ENCODE measurements around the gene LIPT2.

Gene LIPT2

DNA sequence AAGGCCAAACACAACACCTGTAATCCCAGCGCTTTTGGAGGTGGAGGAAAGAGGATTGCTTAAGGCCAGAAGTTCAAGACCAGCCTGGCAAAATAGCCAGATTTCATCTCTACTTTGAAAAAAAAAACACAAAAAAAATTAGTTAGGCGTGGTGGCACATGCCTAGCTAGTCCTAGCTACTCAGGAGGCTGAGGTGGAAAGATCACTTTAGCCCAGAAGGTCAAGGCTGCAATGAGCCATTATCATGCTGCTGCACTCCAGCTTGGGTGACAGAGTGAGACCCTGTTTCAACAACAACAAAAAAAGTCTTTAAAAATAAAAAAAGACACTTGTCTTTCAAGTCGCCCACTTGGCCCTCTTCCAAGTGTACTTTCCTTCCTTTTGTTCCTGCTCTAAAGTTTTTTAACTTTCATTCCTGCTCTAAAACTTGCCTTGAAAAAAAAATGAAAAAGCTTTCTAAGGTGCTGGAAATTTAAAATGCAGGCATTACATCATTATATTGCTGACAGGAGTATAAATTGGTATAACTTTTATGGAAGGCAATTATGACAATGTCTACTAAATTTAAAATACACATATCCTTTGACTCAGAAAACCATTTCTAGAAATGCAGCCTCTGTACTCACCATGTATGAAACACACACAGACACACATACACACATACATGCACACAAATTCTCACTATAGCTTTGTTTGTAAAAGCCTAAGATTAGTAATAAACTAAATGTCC lies 12.7 kb downstream of the LIPT2 start:
- Histone ChIP-seq H3K9ac (ENCODE audit: insufficient read length, low read depth) (no peak overlapping the region), H3K27me3 (ENCODE audit: insufficient read depth, insufficient read length) (no peaks in the 10 kb centered on the region), H3K9me3 (ENCODE audit: insufficient read depth, low read length) (no peaks in the 10 kb centered on the region), H3K36me3 (ENCODE audit: insufficient read depth, insufficient read length, low read length) (no peaks in the 10 kb centered on the region), H3K4me3 (ENCODE audit: insufficient read length, low read depth) (no peak overlapping the region), H3K4me1 (ENCODE audit: insufficient read depth, insufficient read length) (no peaks in the 10 kb centered on the region)
- TF ChIP-seq ZNF274 (IDR thresholded peaks at IDR 0.05; ENCODE audit: low read depth, low read length): no peak
- TF ChIP-seq YY1 (IDR thresholded peaks at IDR 0.05; ENCODE audit: insufficient read depth, insufficient read length): no peak
- TF ChIP-seq SUZ12 (IDR thresholded peaks at IDR 0.05; ENCODE audit: extremely low read depth, insufficient read depth, insufficient read length): no peak
- no peak for DNase-seq (ENCODE audit: low read depth, low spot score)

DNA sequence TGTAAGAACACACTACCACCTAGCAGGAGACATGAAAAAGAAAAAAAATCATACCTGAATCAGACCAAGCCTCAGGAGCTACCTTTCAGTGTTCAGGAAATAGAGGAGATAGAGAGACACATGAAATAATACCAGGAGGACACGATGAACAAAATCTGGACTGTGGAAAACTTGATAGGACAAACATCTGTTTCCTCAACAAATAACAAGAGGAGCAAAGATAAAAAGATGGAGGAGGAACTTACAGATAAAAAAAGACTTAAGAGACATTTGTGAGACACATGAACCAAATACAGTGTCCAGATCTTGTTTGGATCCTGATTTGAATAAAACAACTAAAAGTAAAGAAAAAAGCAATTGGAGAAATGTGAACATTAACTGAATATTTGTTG lies 13.8 kb downstream of the LIPT2 start:
- Histone ChIP-seq H3K4me3 (ENCODE audit: insufficient read length, low read depth) (no peak overlapping the region), H3K36me3 (ENCODE audit: insufficient read depth, insufficient read length, low read length) (no peaks in the 10 kb centered on the region)

DNA sequence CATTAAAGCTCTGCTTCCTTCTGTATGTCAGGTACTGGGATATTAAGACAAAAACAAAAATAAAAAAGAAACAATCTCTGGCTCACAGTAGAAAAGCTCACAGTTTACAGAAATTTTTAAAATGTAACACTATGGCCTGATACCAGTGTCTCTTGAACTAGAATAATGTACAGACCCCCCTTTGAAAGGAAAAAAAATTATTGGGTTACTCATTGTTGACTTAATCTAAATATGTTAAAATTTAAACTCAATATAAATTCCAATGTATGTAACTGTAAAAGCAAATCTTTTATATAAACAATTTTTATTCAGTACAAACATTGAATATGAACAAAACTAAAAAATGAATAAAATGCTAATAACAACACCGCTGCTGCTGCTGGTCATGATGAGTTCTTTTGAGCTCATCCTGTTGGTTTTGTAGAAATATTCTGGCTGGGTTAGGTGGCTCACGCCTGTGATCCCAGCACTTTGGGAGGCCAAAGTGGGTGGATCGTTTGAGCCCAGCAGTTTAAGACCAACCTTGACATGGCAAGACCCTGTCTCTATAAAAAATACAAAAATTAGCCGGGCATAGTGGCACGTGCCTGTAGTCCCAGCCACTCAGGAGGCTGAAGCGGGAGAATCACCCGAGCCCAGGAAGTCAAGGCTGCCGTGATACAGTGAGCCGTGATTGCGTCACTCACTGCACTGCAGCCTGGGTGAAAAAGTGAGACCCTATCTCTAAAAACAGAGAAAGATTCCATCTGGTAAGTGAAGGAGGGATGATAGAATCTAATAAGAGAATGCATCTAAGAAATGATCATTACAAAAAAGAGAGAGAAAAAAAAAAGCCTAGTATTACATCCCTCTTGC lies 14.4 kb downstream of the LIPT2 start:
- TF ChIP-seq SUZ12 (IDR thresholded peaks at IDR 0.05; ENCODE audit: extremely low read depth, insufficient read depth, insufficient read length) (no peak), ZNF274 (IDR thresholded peaks at IDR 0.05; ENCODE audit: low read depth, low read length) (no peak), YY1 (IDR thresholded peaks at IDR 0.05; ENCODE audit: insufficient read depth, insufficient read length) (no peak)
- H3K4me1 ChIP-seq (ENCODE audit: insufficient read depth, insufficient read length): no peaks in the 10 kb centered on the region
- H3K4me3 ChIP-seq (ENCODE audit: insufficient read length, low read depth): no peak overlapping the region
- no peaks in the 10 kb centered on the region for H3K9me3 ChIP-seq (ENCODE audit: insufficient read depth, low read length)
- no peaks in the 10 kb centered on the region for H3K27me3 ChIP-seq (ENCODE audit: insufficient read depth, insufficient read length)
- no peak overlapping the region for H3K9ac ChIP-seq (ENCODE audit: insufficient read length, low read depth)
- no peaks in the 10 kb centered on the region for H3K36me3 ChIP-seq (ENCODE audit: insufficient read depth, insufficient read length, low read length)
- DNase-seq (ENCODE audit: low read depth, low spot score): no peak

More for the DNA sequence above, 13.8 kb downstream of the LIPT2 start:
- TF ChIP-seq SUZ12 (IDR thresholded peaks at IDR 0.05; ENCODE audit: extremely low read depth, insufficient read depth, insufficient read length) (no peak), ZNF274 (IDR thresholded peaks at IDR 0.05; ENCODE audit: low read depth, low read length) (no peak), YY1 (IDR thresholded peaks at IDR 0.05; ENCODE audit: insufficient read depth, insufficient read length) (no peak)
- Histone ChIP-seq H3K9ac (ENCODE audit: insufficient read length, low read depth) (no peak overlapping the region), H3K9me3 (ENCODE audit: insufficient read depth, low read length) (no peaks in the 10 kb centered on the region), H3K4me1 (ENCODE audit: insufficient read depth, insufficient read length) (no peaks in the 10 kb centered on the region), H3K27me3 (ENCODE audit: insufficient read depth, insufficient read length) (no peaks in the 10 kb centered on the region)
- no peak for DNase-seq (ENCODE audit: low read depth, low spot score)

DNA sequence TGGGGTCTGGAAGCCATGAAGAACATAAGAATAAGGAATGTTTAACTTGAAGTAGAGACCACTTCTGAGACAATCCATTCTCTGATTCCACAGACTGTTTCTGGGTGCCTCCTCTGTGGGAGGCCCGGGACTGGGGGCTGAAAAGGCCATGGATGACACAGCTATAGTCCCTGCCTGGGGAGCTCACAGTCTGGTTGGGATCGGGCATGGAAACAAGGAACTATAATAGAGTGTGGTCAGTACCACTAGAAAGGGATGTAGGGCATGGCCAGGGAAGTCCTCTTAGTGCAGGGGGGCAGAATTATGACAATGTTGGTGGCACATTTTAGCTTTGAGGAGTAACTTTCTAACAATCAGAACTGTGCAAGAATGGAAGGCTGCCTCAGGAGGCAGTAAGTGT lies 17.0 kb downstream of the LIPT2 start:
- Histone ChIP-seq H3K27me3 (ENCODE audit: insufficient read depth, insufficient read length) (no peaks in the 10 kb centered on the region), H3K36me3 (ENCODE audit: insufficient read depth, insufficient read length, low read length) (no peaks in the 10 kb centered on the region), H3K9me3 (ENCODE audit: insufficient read depth, low read length) (no peaks in the 10 kb centered on the region), H3K4me3 (ENCODE audit: insufficient read length, low read depth) (no peak overlapping the region), H3K4me1 (ENCODE audit: insufficient read depth, insufficient read length) (no peaks in the 10 kb centered on the region), H3K9ac (ENCODE audit: insufficient read length, low read depth) (no peak overlapping the region)
- TF ChIP-seq ZNF274 (IDR thresholded peaks at IDR 0.05; ENCODE audit: low read depth, low read length) (no peak), YY1 (IDR thresholded peaks at IDR 0.05; ENCODE audit: insufficient read depth, insufficient read length) (no peak), SUZ12 (IDR thresholded peaks at IDR 0.05; ENCODE audit: extremely low read depth, insufficient read depth, insufficient read length) (no peak)
- DNase-seq (ENCODE audit: low read depth, low spot score): no peak

DNA sequence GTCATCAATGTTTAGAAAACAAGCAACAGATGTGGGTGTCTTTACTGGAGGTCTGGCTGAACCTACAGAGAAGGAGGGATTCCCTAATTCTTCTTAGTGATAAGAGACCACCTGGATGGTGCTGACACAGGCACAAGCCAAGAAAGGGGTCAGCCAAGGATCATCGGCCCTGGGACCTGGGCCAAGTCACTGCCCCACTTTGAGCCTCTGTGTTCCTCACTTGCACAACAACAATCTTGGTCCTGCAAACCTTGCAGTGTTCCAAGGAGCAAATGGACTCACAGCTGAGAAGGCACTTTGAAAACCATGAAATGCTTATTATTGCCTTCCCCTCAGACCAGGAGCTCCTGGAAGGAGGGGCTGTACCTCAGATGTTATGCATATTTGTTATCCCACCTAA lies 19.2 kb downstream of the LIPT2 start:
- no peak overlapping the region for H3K4me3 ChIP-seq (ENCODE audit: insufficient read length, low read depth)
- no peaks in the 10 kb centered on the region for H3K4me1 ChIP-seq (ENCODE audit: insufficient read depth, insufficient read length)
- H3K9ac ChIP-seq (ENCODE audit: insufficient read length, low read depth): no peak overlapping the region
- TF ChIP-seq SUZ12 (IDR thresholded peaks at IDR 0.05; ENCODE audit: extremely low read depth, insufficient read depth, insufficient read length): no peak
- TF ChIP-seq ZNF274 (IDR thresholded peaks at IDR 0.05; ENCODE audit: low read depth, low read length): no peak
- TF ChIP-seq YY1 (IDR thresholded peaks at IDR 0.05; ENCODE audit: insufficient read depth, insufficient read length): no peak
- H3K36me3 ChIP-seq (ENCODE audit: insufficient read depth, insufficient read length, low read length): no peaks in the 10 kb centered on the region
- no peaks in the 10 kb centered on the region for H3K9me3 ChIP-seq (ENCODE audit: insufficient read depth, low read length)
- no peaks in the 10 kb centered on the region for H3K27me3 ChIP-seq (ENCODE audit: insufficient read depth, insufficient read length)
- no peak for DNase-seq (ENCODE audit: low read depth, low spot score)

DNA sequence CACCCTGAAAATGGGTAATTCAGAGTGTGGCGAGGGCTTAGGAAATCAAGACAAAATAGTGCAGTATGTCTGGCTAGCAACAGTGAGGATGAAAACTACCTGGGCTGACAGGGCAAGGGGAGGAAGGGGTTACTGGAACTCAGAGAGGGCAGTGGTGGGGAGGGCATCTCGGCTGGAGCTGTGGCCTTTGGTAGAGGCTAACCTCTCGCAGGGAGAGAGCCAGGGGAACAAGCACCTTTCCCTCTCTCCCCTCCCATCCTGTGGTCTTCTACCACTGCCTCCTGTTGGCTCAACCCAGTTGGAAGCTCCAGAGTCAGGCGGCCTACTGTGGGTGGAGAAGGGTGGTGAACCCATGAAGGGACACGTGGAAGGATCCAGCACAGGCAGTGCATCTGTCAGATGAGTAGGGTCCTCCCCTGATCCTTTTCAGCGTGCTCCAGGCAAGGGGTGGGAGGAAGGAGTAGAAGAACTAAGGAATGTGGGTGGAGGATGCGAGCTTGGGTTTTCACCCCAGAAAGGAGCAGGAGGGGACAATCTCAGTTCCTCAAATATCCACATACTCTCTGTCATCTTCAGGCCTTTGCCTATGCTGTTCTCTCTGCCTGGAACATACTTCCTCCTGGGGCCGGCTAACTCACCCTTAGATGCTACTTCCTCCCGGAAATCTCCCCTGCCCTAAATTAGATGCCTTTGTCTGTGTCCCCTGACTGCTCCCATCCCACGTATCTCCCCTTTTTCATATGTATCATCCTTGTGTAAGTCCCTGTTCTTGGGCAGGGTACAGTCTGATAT lies 19.9 kb downstream of the LIPT2 start:
- DNase-seq (ENCODE audit: low read depth, low spot score): no peak
- TF ChIP-seq ZNF274 (IDR thresholded peaks at IDR 0.05; ENCODE audit: low read depth, low read length) (no peak), SUZ12 (IDR thresholded peaks at IDR 0.05; ENCODE audit: extremely low read depth, insufficient read depth, insufficient read length) (no peak), YY1 (IDR thresholded peaks at IDR 0.05; ENCODE audit: insufficient read depth, insufficient read length) (no peak)
- H3K9ac ChIP-seq (ENCODE audit: insufficient read length, low read depth): no peak overlapping the region
- H3K36me3 ChIP-seq (ENCODE audit: insufficient read depth, insufficient read length, low read length): no peaks in the 10 kb centered on the region
- no peaks in the 10 kb centered on the region for H3K27me3 ChIP-seq (ENCODE audit: insufficient read depth, insufficient read length)
- H3K4me1 ChIP-seq (ENCODE audit: insufficient read depth, insufficient read length): no peaks in the 10 kb centered on the region
- H3K9me3 ChIP-seq (ENCODE audit: insufficient read depth, low read length): no peaks in the 10 kb centered on the region
- H3K4me3 ChIP-seq (ENCODE audit: insufficient read length, low read depth): no peak overlapping the region
